ENCODE data around the gene OR7C1.

GRCh38 chr19:14779151-14779550, 55.8 kb downstream of the OR7C1 start:
- no peak for TF ChIP-seq EZH2 (IDR thresholded peaks at IDR 0.05; ENCODE audit: low read depth)
- TF ChIP-seq CTCF (conservative IDR thresholded peaks at IDR 0.05) = no peak

Data from PC-9 (cell line).